PC-3 (cell line): ENCODE data around the gene C20orf173. TPM values are rescaled to one million over a fixed set of nuclear protein-coding genes. Genes with fewer than 3 reads are reported as not detected.
A peak's percentile ranks its signal among the peaks of the same experiment; 100 is the strongest.

Experiments used
- ATAC-seq: fragments of 200-7000 bp; cut with Tn5 transposase; 2 replicates; pipeline ENCODE4 v1.9.1; 2020; ENCODE audit warnings: mild to moderate bottlenecking, moderate library complexity
- BruUV-seq: library from RNA; stranded (reverse); fragments of 400-500 nt; replicated peaks from 2 replicates; lab custom pipeline; 2021; lab: Mats Ljungman, UMichigan
- CTCF ChIA-PET: fragments of 300-600 bp; sonication (Branson Sonifier 250); formaldehyde crosslinking; loops from one replicate; lab custom pipeline; 2022; ENCODE audit warnings: antibody characterized with exemption; lab: Charles Lee
- POLR2A ChIA-PET: fragments of 300-600 bp; sonication (Branson Sonifier 250); formaldehyde crosslinking; loops from one replicate; lab custom pipeline; 2022; ENCODE audit warnings: antibody characterized with exemption; ENCODE audit not compliant: unreplicated experiment; lab: Charles Lee
- DNase-seq: peaks from one replicate; pipeline ENCODE4 v3.0.0-alpha.2; 2015
- H2AFZ ChIP-seq: fragments of 300-600 bp; sonication (generic); 2 replicates; pipeline ENCODE4 v1.6.0; 2016; ENCODE audit warnings: antibody characterized with exemption, low read length
- H3F3A ChIP-seq: fragments of 300-600 bp; sonication (generic); one replicate; pipeline ENCODE4 v1.6.0; 2017; ENCODE audit warnings: antibody characterized with exemption, low read length, control low read depth, mild to moderate bottlenecking; ENCODE audit not compliant: unreplicated experiment
- H3K27ac ChIP-seq: fragments of 300-600 bp; sonication (generic); 2 replicates; pipeline ENCODE4 v1.5.1; 2016; ENCODE audit warnings: mild to moderate bottlenecking, low read length
- H3K27me3 ChIP-seq: fragments of 300-600 bp; sonication (generic); 2 replicates; pipeline ENCODE4 v1.6.1; 2016; ENCODE audit warnings: low read length, mixed read lengths
- H3K36me3 ChIP-seq: fragments of 300-600 bp; sonication (generic); 2 replicates; pipeline ENCODE4 v1.6.1; 2016; ENCODE audit warnings: low read depth, mixed run types, low read length, mixed read lengths
- H3K4me1 ChIP-seq: fragments of 300-600 bp; sonication (generic); 2 replicates; pipeline ENCODE4 v1.5.1; 2016; ENCODE audit warnings: low read length; ENCODE audit not compliant: insufficient read depth
- H3K4me2 ChIP-seq: fragments of 300-600 bp; sonication (generic); 2 replicates; pipeline ENCODE4 v1.6.0; 2016; ENCODE audit warnings: low read length
- H3K4me3 ChIP-seq: fragments of 300-600 bp; sonication (generic); 2 replicates; pipeline ENCODE4 v1.5.1; 2016; ENCODE audit warnings: mild to moderate bottlenecking, low read length, mixed read lengths
- H3K79me2 ChIP-seq: fragments of 300-600 bp; sonication (generic); 2 replicates; pipeline ENCODE4 v1.6.1; 2017; ENCODE audit warnings: low read length, mixed read lengths
- H3K9ac ChIP-seq: fragments of 300-600 bp; sonication (generic); 2 replicates; pipeline ENCODE4 v1.6.0; 2016; ENCODE audit warnings: mild to moderate bottlenecking, low read length
- H3K9me2 ChIP-seq: fragments of 300-600 bp; sonication (generic); replicated peaks from 2 replicates; pipeline ENCODE4 v1.6.1; 2016; ENCODE audit warnings: mixed run types, low read length, mixed read lengths
- H3K9me3 ChIP-seq: fragments of 300-600 bp; sonication (generic); 2 replicates; pipeline ENCODE4 v1.6.1; 2016; ENCODE audit warnings: low read length, mixed read lengths
- H4K20me1 ChIP-seq: fragments of 300-600 bp; sonication (generic); 2 replicates; pipeline ENCODE4 v1.6.1; 2016; ENCODE audit warnings: low read length, mixed read lengths
- CTCF ChIP-seq: fragments of 300-600 bp; sonication (generic); conservative IDR thresholded peaks from 2 replicates; pipeline ENCODE4 v1.5.1; 2017; ENCODE audit warnings: antibody characterized with exemption, low read depth, mild to moderate bottlenecking, low read length
- EZH2 ChIP-seq: fragments of 300-600 bp; sonication (generic); IDR thresholded peaks from one replicate; pipeline ENCODE4 v1.6.1; 2017; ENCODE audit warnings: antibody characterized with exemption, mild to moderate bottlenecking, low read length; ENCODE audit not compliant: unreplicated experiment
- EZH2phosphoT487 ChIP-seq: fragments of 300-600 bp; sonication (generic); IDR thresholded peaks from 2 replicates; pipeline ENCODE4 v1.6.1; 2018; ENCODE audit warnings: mild to moderate bottlenecking, antibody characterized with exemption, low read length, borderline replicate concordance
- intact Hi-C: fragments of 100-400 bp; cut with micrococcal nuclease; formaldehyde crosslinking; loops from 2 replicates; pipeline ENCODE4 v1.9.0; 2023
- total RNA-seq: library from RNA; depleted of rRNA; stranded (reverse); fragments of >200 nt; gene quantifications from 2 replicates; pipeline ENCODE4 v1.2.3, GENCODE V29; 2014

The C20orf173 gene
- total RNA-seq, 1 experiment from 2014 or later: not detected

- no peak for ATAC-seq
- DNase-seq: no peak
- CTCF ChIA-PET: interaction anchor here (0.6 to 0.7 kb wide), 3 partner anchors 55 to 909 kb away, joined by 3 to 16 read pairs (median 9); no protein-coding TSS in a partner anchor
- intact Hi-C loops: no loop called here
- Histone ChIP-seq H3K36me3 (no peaks in the 10 kb centered on the region; the same call in 1 of the 2 replicates), H3K9me3 (no peaks in the 10 kb centered on the region), H3K4me1 (peaks cover 15% of the 10 kb centered on the region), H3K9me2 (no peaks in the 10 kb centered on the region), H3K27me3 (no peaks in the 10 kb centered on the region), H3K9ac (no peak overlapping the region), H3K4me2 (no peak overlapping the region), H2AFZ (no peak overlapping the region), H3F3A (no peaks in the 10 kb centered on the region), H3K27ac (no peak overlapping the region), H3K4me3 (no peak overlapping the region), H4K20me1 (no peaks in the 10 kb centered on the region), H3K79me2 (no peaks in the 10 kb centered on the region)
- TF ChIP-seq EZH2phosphoT487: no peak
- TF ChIP-seq CTCF: no peak
- no peak for TF ChIP-seq EZH2
- POLR2A ChIA-PET: no interaction called here
- BruUV-seq: no TSS peak
These were observed 34.4 kb upstream of the C20orf173 start for GRCh38 chr20:35563834-35564233.

GRCh38 chr20:35562541-35563110, 33.2 kb upstream of the C20orf173 start:
- DNase-seq (no peak), ATAC-seq (no peak)
- H3K4me2 ChIP-seq: no peak overlapping the region
- TF ChIP-seq EZH2 (no peak), EZH2phosphoT487 (no peak), CTCF (no peak)
- no peaks in the 10 kb centered on the region for H4K20me1 ChIP-seq
- no peak overlapping the region for H3K4me3 ChIP-seq
- no peak overlapping the region for H3K9ac ChIP-seq
- intact Hi-C loops: no loop called here
- H2AFZ ChIP-seq: no peak overlapping the region
- no TSS peak for BruUV-seq
- H3K79me2 ChIP-seq: no peaks in the 10 kb centered on the region
- no peaks in the 10 kb centered on the region for H3F3A ChIP-seq
- ChIA-PET CTCF (no interaction called here), POLR2A (no interaction called here)
- peaks cover 11% of the 10 kb centered on the region; the same call in 1 of the 2 replicates for H3K36me3 ChIP-seq
- no peaks in the 10 kb centered on the region for H3K9me2 ChIP-seq
- no peaks in the 10 kb centered on the region for H3K9me3 ChIP-seq
- peaks cover 15% of the 10 kb centered on the region for H3K4me1 ChIP-seq
- H3K27ac ChIP-seq: no peak overlapping the region
- no peaks in the 10 kb centered on the region for H3K27me3 ChIP-seq

- Histone ChIP-seq H2AFZ (no peak overlapping the region), H3K4me3 (no peak overlapping the region), H3K36me3 (peaks cover 19% of the 10 kb centered on the region; the same call in 1 of the 2 replicates), H4K20me1 (no peaks in the 10 kb centered on the region), H3K9me3 (no peaks in the 10 kb centered on the region), H3K27ac (no peak overlapping the region), H3F3A (no peaks in the 10 kb centered on the region), H3K4me1 (peaks cover 15% of the 10 kb centered on the region), H3K9me2 (no peaks in the 10 kb centered on the region), H3K79me2 (no peaks in the 10 kb centered on the region), H3K4me2 (no peak overlapping the region), H3K27me3 (no peaks in the 10 kb centered on the region), H3K9ac (no peak overlapping the region)
- TF ChIP-seq EZH2: no peak
- TF ChIP-seq CTCF: 0 out of 2 replicates have a peak, but pooled peaks have one; percentile 2
- no peak for TF ChIP-seq EZH2phosphoT487
- DNase-seq: no peak
- POLR2A ChIA-PET: no interaction called here
- CTCF ChIA-PET: interaction anchor here (1.6 kb wide), 1 partner anchor 57 kb away, joined by 9 read pairs; no protein-coding TSS in a partner anchor
- no TSS peak for BruUV-seq
- no peak for ATAC-seq
- intact Hi-C loops: no loop called here
These were observed 32.2 kb upstream of the C20orf173 start for GRCh38 chr20:35561671-35562070.
